Measurements from ENCODE around the gene CFAP410. TPM values are rescaled to one million over a fixed set of nuclear protein-coding genes. Genes with fewer than 3 reads are reported as not detected.

The CFAP410 gene
- total and polyA plus RNA-seq, 2 of the 8 experiments (the other 6 are each of a cell fraction or from before 2014, with no cell fraction given): 10.6 to 12.0 TPM

DNA sequence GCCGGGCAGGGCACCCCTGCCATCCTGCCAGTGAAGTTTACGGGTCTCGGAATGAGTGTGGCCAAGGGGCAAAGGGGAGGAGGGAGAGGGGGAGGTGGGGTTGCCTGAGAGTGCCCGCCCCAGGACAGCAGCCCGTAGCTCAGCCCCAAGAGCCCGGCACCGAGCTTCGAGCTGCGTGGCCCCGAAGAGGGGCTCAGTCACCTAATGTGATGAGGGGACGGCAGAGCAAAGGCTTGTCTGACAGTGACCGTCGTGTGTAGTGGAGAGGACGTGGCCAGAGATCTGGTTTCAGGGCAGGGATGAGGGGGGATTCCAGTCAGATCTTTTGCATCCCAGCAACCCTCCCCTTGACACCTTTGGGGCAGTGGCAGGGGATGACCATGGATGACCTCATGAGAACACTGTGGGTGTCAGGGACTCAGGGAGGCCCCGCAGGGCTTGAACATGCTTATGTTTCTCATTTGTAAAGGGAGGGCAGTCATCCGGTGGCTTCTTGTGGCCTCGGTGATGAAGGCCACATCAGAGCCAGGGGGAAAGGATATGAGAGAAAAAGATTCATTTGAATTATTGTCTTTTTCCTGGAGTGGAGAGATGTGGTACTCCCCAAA, 13.2 kb upstream of the CFAP410 start (continued):
- TF ChIP-seq, protein P1, sequence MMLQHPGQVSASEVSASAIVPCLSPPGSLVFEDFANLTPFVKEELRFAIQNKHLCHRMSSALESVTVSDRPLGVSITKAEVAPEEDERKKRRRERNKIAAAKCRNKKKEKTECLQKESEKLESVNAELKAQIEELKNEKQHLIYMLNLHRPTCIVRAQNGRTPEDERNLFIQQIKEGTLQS (IDR thresholded peaks at IDR 0.05; ENCODE audit: insufficient read depth, low read depth, low read length): no peak
- TF ChIP-seq TEAD4 (IDR thresholded peaks at IDR 0.05; ENCODE audit: low read depth, low read length): no peak

Measured in H1 (cell line).